Measurements from ENCODE around the gene AXDND1. TPM values are rescaled to one million over a fixed set of nuclear protein-coding genes. Genes with fewer than 3 reads are reported as not detected.

Gene AXDND1
- total and polyA plus RNA-seq, 9 of the 15 experiments (the other 6 are each of a cell fraction or from before 2014, with no cell fraction given) = 0.03 to 0.13 (median 0.06) TPM; not detected in 5

DNA sequence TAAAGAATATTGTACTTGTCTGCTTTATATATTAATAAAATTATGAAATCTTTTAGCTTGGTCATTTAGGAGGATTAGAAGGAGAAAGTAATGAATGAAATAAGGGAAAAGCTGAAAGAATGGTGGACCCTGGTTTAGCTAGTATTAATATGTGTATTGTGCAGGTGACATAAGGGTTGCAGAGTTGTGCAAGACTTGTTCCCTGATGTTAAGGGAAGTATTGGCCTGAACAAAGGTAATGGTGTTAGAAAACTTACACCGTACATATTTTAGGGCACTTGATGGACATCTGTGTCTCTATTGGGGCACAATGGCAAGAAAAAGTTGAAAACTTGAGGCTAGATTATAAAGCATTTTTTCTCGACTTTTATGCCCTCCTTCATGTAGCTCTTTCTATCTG lies 39.9 kb upstream of the AXDND1 start:
- no peaks in the 10 kb centered on the region for H4K20me1 ChIP-seq (replicated peaks; ENCODE audit: control insufficient read depth, insufficient read depth, low read length)
- no peaks in the 10 kb centered on the region for H3K36me3 ChIP-seq (ENCODE audit: control insufficient read depth, insufficient read depth, low read length)
- H2AFZ ChIP-seq (ENCODE audit: low read depth, low read length) = no peak overlapping the region
- ATAC-seq (no peak), DNase-seq (ENCODE audit: extremely low read depth in 1 of 4, low spot score in 3 of 4) (no peak), FAIRE-seq (no peak)
- no peaks in the 10 kb centered on the region for H3K27me3 ChIP-seq (ENCODE audit: control insufficient read depth in 2 of 2, insufficient read depth in 2 of 2, low read length in 2 of 2)
- in situ Hi-C loops (cut with MboI) = no loop called here
- no peaks in the 10 kb centered on the region for H3K9me3 ChIP-seq (replicated peaks; ENCODE audit: control insufficient read depth, insufficient read depth, low read depth, low read length)
- TF ChIP-seq CEBPB (tag; IDR thresholded peaks at IDR 0.05) (peak; percentile 44; the same call in 1 of the 2 replicates), GABPB2 (CRISPR knock-in tag; conservative IDR thresholded peaks at IDR 0.05) (no peak)
- H3K4me1 ChIP-seq (replicated peaks in 1 of 2; ENCODE audit: control insufficient read depth in 2 of 2, insufficient read depth in 2 of 2, low read length in 2 of 2) = no peaks in the 10 kb centered on the region
- H3K9me1 ChIP-seq (ENCODE audit: control insufficient read depth, insufficient read depth, low read length) = no peaks in the 10 kb centered on the region
- H3K79me2 ChIP-seq (ENCODE audit: control insufficient read depth, insufficient read depth, low read length) = no peaks in the 10 kb centered on the region
- CTCF ChIA-PET (ENCODE audit: low intra/inter-chr PET ratio) = no interaction called here
- no TSS peak for BruUV-seq (replicated peaks)
- POLR2A ChIA-PET = interaction anchor here (0.6 kb wide), 1 partner anchor 36 kb away, joined by 3 read pairs; no protein-coding TSS in a partner anchor
- no peak overlapping the region for H3K4me3 ChIP-seq
- no peak overlapping the region for H3K27ac ChIP-seq (ENCODE audit: extremely low read depth, low read depth, low read length)
- 62% methylated on average over 2 of the region's 2 CpGs for WGBS (ENCODE audit: insufficient coverage, low coverage, missing lambda C conversion rate)
- no peak overlapping the region for H3K9ac ChIP-seq (ENCODE audit: insufficient read depth in 1 of 2, low read depth in 2 of 2, low read length in 2 of 2)
- intact Hi-C loops (cut with micrococcal nuclease) = no loop called here
- no peak overlapping the region for H3K4me2 ChIP-seq (ENCODE audit: insufficient read depth, low read length)

DNA sequence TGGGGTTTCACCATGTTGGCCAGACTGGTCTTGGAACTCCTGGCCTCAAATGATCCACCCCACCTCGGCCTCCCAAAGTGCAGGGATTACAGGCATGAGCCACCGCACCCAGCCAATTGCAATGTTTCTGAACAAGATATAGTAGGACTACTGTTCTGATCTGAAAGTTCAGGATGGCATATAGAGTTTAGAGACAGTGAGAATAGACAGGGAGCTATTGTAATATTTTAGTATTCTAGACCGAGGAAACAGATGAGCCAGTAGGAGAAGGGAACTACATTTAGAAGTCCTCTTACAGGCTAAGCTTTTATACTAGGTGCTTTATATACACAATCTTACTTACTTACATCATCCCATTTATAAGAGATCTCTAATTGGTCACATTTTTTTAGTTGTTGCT lies 39.0 kb upstream of the AXDND1 start:
- ATAC-seq (no peak), DNase-seq (ENCODE audit: extremely low read depth in 1 of 4, low spot score in 3 of 4) (no peak), FAIRE-seq (no peak)
- Histone ChIP-seq H3K9me1 (ENCODE audit: control insufficient read depth, insufficient read depth, low read length) (no peaks in the 10 kb centered on the region), H3K27ac (ENCODE audit: extremely low read depth, low read depth, low read length) (no peak overlapping the region), H3K9me3 (replicated peaks; ENCODE audit: control insufficient read depth, insufficient read depth, low read depth, low read length) (no peaks in the 10 kb centered on the region), H3K4me1 (replicated peaks in 1 of 2; ENCODE audit: control insufficient read depth in 2 of 2, insufficient read depth in 2 of 2, low read length in 2 of 2) (no peaks in the 10 kb centered on the region), H2AFZ (ENCODE audit: low read depth, low read length) (no peak overlapping the region), H3K27me3 (ENCODE audit: control insufficient read depth in 2 of 2, insufficient read depth in 2 of 2, low read length in 2 of 2) (no peaks in the 10 kb centered on the region), H4K20me1 (replicated peaks; ENCODE audit: control insufficient read depth, insufficient read depth, low read length) (no peaks in the 10 kb centered on the region), H3K36me3 (ENCODE audit: control insufficient read depth, insufficient read depth, low read length) (no peaks in the 10 kb centered on the region), H3K4me3 (no peak overlapping the region), H3K4me2 (ENCODE audit: insufficient read depth, low read length) (no peak overlapping the region), H3K9ac (ENCODE audit: insufficient read depth in 1 of 2, low read depth in 2 of 2, low read length in 2 of 2) (no peak overlapping the region), H3K79me2 (ENCODE audit: control insufficient read depth, insufficient read depth, low read length) (no peaks in the 10 kb centered on the region)
- 80% methylated on average over 3 of the region's 3 CpGs for WGBS (ENCODE audit: insufficient coverage, low coverage, missing lambda C conversion rate)
- ChIA-PET POLR2A (interaction anchor here (1.0 to 1.5 kb wide), 2 partner anchors 25 to 33 kb away, joined by 3 to 4 read pairs; partner anchors contain the start of gene SOAT1), CTCF (ENCODE audit: low intra/inter-chr PET ratio) (no interaction called here)
- intact Hi-C loops (cut with micrococcal nuclease) (no loop called here), in situ Hi-C loops (cut with MboI) (no loop called here)
- BruUV-seq (replicated peaks) = no TSS peak
- TF ChIP-seq ARNT (IDR thresholded peaks at IDR 0.05) = no peak
- no peak for TF ChIP-seq CBFA2T2 (conservative IDR thresholded peaks at IDR 0.05)
- TF ChIP-seq, protein P1, sequence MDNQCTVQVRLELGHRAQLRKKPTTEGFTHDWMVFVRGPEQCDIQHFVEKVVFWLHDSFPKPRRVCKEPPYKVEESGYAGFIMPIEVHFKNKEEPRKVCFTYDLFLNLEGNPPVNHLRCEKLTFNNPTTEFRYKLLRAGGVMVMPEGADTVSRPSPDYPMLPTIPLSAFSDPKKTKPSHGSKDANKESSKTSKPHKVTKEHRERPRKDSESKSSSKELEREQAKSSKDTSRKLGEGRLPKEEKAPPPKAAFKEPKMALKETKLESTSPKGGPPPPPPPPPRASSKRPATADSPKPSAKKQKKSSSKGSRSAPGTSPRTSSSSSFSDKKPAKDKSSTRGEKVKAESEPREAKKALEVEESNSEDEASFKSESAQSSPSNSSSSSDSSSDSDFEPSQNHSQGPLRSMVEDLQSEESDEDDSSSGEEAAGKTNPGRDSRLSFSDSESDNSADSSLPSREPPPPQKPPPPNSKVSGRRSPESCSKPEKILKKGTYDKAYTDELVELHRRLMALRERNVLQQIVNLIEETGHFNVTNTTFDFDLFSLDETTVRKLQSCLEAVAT (IDR thresholded peaks at IDR 0.05) = no peak
- TF ChIP-seq CHD4 (IDR thresholded peaks at IDR 0.05; ENCODE audit: insufficient read depth, insufficient replicate concordance, low read depth, low read length, poor library complexity, severe bottlenecking) = no peak
- no peak for TF ChIP-seq FOXP1 (CRISPR knock-in tag; IDR thresholded peaks at IDR 0.05)
- TF ChIP-seq SLC30A9 (CRISPR knock-in tag; IDR thresholded peaks at IDR 0.05) = no peak
- TF ChIP-seq CHCHD3 (CRISPR knock-in tag; IDR thresholded peaks at IDR 0.05) = no peak
- no peak for TF ChIP-seq ZBTB7A (IDR thresholded peaks at IDR 0.05; ENCODE audit: borderline replicate concordance, control insufficient read depth, low read depth, low read length)
- no peak for TF ChIP-seq CBFB (CRISPR knock-in tag; IDR thresholded peaks at IDR 0.05)
- no peak for TF ChIP-seq ZBTB1 (CRISPR knock-in tag; IDR thresholded peaks at IDR 0.05; ENCODE audit: borderline replicate concordance, low read depth)
- TF ChIP-seq, protein P2, sequence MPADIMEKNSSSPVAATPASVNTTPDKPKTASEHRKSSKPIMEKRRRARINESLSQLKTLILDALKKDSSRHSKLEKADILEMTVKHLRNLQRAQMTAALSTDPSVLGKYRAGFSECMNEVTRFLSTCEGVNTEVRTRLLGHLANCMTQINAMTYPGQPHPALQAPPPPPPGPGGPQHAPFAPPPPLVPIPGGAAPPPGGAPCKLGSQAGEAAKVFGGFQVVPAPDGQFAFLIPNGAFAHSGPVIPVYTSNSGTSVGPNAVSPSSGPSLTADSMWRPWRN (IDR thresholded peaks at IDR 0.05; ENCODE audit: low read depth) = no peak
- no peak for TF ChIP-seq NFRKB (IDR thresholded peaks at IDR 0.05; ENCODE audit: low read depth)

Data from K562 (cell line).